Neuronal stem cell (in vitro differentiated cells): ENCODE data around the gene PLXDC2.

Experiments
- DNase-seq: peaks from one replicate; pipeline ENCODE4 v3.0.0-alpha.2; 2013; ENCODE audit warnings: low spot score
- H2AFZ ChIP-seq: one replicate; pipeline ENCODE4 v1.6.1; 2013; ENCODE audit warnings: mild to moderate bottlenecking, low read length, inconsistent platforms
- H2AK5ac ChIP-seq: 2 replicates; pipeline ENCODE4 v1.6.1; 2013; ENCODE audit warnings: low read depth, mild to moderate bottlenecking, inconsistent platforms, low read length, moderate library complexity, mixed read lengths
- H2BK120ac ChIP-seq: 2 replicates; pipeline ENCODE4 v1.6.1; 2013; ENCODE audit warnings: low read depth, mild to moderate bottlenecking, inconsistent platforms, low read length, moderate library complexity, mixed read lengths
- H2BK12ac ChIP-seq: one replicate; pipeline ENCODE4 v1.6.1; 2013; ENCODE audit warnings: low read length, inconsistent platforms
- H2BK15ac ChIP-seq: 2 replicates; pipeline ENCODE4 v1.6.1; 2013; ENCODE audit warnings: mild to moderate bottlenecking, low read length, inconsistent platforms, mixed read lengths
- H2BK5ac ChIP-seq: one replicate; pipeline ENCODE4 v1.6.1; 2013; ENCODE audit warnings: inconsistent platforms, mild to moderate bottlenecking, low read length, moderate library complexity
- H3K14ac ChIP-seq: one replicate; pipeline ENCODE4 v1.6.1; 2013; ENCODE audit warnings: low read length, inconsistent platforms
- H3K18ac ChIP-seq: 2 replicates; pipeline ENCODE4 v1.6.1; 2013; ENCODE audit warnings: low read length, inconsistent platforms
- H3K23ac ChIP-seq: 2 replicates; pipeline ENCODE4 v1.6.1; 2013; ENCODE audit warnings: low read depth, mild to moderate bottlenecking, mixed read lengths, low read length, inconsistent platforms; ENCODE audit not compliant: poor library complexity
- H3K27ac ChIP-seq: replicated peaks from 3 replicates; pipeline ENCODE4 v1.5.1; 2013; ENCODE audit warnings: low read length, inconsistent platforms
- H3K27me3 ChIP-seq, 3 experiments: 2 replicates each; pipeline ENCODE4 v1.6.1; 2013; ENCODE audit warnings: low read length in 3 of 3, mild to moderate bottlenecking in 2 of 3, inconsistent platforms in 1 of 3, low read depth in 1 of 3, mixed read lengths in 1 of 3, moderate library complexity in 1 of 3; ENCODE audit not compliant: control insufficient read depth in 3 of 3, insufficient read depth in 3 of 3
- H3K36me3 ChIP-seq, 2 donors: replicated peaks in 1 of 2; 2 replicates each; pipeline ENCODE4 v1.6.1; 2013; ENCODE audit warnings: low read length in 2 of 2; ENCODE audit not compliant: control insufficient read depth in 2 of 2, insufficient read depth in 2 of 2
- H3K4ac ChIP-seq: 2 replicates; pipeline ENCODE4 v1.6.1; 2013; ENCODE audit warnings: inconsistent platforms, mild to moderate bottlenecking, low read length, moderate library complexity
- H3K4me1 ChIP-seq, 2 donors: 1 replicate in 1 of 2; 2 replicates in 1 of 2; pipeline ENCODE4 v1.6.1; 2013; ENCODE audit warnings: low read length in 2 of 2, low read depth in 1 of 2; ENCODE audit not compliant: control insufficient read depth in 2 of 2, insufficient read depth in 1 of 2
- H3K4me2 ChIP-seq: one replicate; pipeline ENCODE4 v1.6.1; 2013; ENCODE audit warnings: mild to moderate bottlenecking, low read length, inconsistent platforms; ENCODE audit not compliant: insufficient read depth, poor library complexity, severe bottlenecking
- H3K4me3 ChIP-seq, 2 donors: 2 replicates each; pipeline ENCODE4 v1.5.1; 2013; ENCODE audit warnings: low read length in 2 of 2, mild to moderate bottlenecking in 2 of 2, inconsistent platforms in 1 of 2, moderate library complexity in 1 of 2
- H3K79me1 ChIP-seq: one replicate; pipeline ENCODE4 v1.6.1; 2013; ENCODE audit warnings: low read depth, mild to moderate bottlenecking, inconsistent platforms, low read length, moderate library complexity
- H3K9ac ChIP-seq: one replicate; pipeline ENCODE4 v1.6.1; 2013; ENCODE audit warnings: mild to moderate bottlenecking, low read depth, low read length, inconsistent platforms; ENCODE audit not compliant: poor library complexity
- H3K9me3 ChIP-seq, 2 donors: replicated peaks in 1 of 2; 2 replicates each; pipeline versions ENCODE3 to v1.6.1; 2013; ENCODE audit warnings: low read length in 2 of 2, mild to moderate bottlenecking in 2 of 2, inconsistent platforms in 1 of 2, low read depth in 1 of 2, mixed read lengths in 1 of 2, moderate library complexity in 1 of 2; ENCODE audit not compliant: control insufficient read depth in 2 of 2, insufficient read depth in 1 of 2
- H4K8ac ChIP-seq: one replicate; pipeline ENCODE4 v1.6.1; 2013; ENCODE audit warnings: low read depth, mild to moderate bottlenecking, inconsistent platforms, low read length, moderate library complexity
- H4K91ac ChIP-seq: one replicate; pipeline ENCODE4 v1.6.1; 2013; ENCODE audit warnings: low read length, low read depth, mild to moderate bottlenecking, inconsistent platforms; ENCODE audit not compliant: poor library complexity
- WGBS, 2 donors: extraction: QIAGEN DNeasy Blood & Tissue Kit; methylation state at CpG; one replicate each; pipeline ENCODE4 v1.1.7; 2013; ENCODE audit warnings: missing lambda C conversion rate in 2 of 2, mixed read lengths in 1 of 2; ENCODE audit not compliant: insufficient read length in 2 of 2, insufficient replicate concordance in 1 of 2; ENCODE audit errors: extremely low coverage in 2 of 2; 5-methylcytosine and 5-hydroxymethylcytosine counted together

PLXDC2 gene

GRCh38 chr10:20228729-20229128, 412.5 kb downstream of the PLXDC2 start:
- H3K36me3 ChIP-seq: no peaks in the 10 kb centered on the region
- H3K14ac ChIP-seq: no peak overlapping the region
- H2BK120ac ChIP-seq: no peak overlapping the region
- H3K9me3 ChIP-seq: no peaks in the 10 kb centered on the region
- H2AK5ac ChIP-seq: no peak overlapping the region
- no peak overlapping the region for H3K4me2 ChIP-seq
- no peak overlapping the region for H3K27ac ChIP-seq
- H3K9ac ChIP-seq: no peak overlapping the region
- H4K91ac ChIP-seq: no peak overlapping the region
- no peak overlapping the region for H3K4ac ChIP-seq
- no peak overlapping the region for H2AFZ ChIP-seq
- DNase-seq: no peak
- no peaks in the 10 kb centered on the region for H3K27me3 ChIP-seq
- H3K18ac ChIP-seq: no peak overlapping the region
- H2BK12ac ChIP-seq: no peak overlapping the region
- no peak overlapping the region for H3K4me3 ChIP-seq
- H3K4me1 ChIP-seq: peaks cover 0 to 2% of the 10 kb centered on the region in 2 donors
- H3K23ac ChIP-seq: no peak overlapping the region
- no peak overlapping the region for H2BK5ac ChIP-seq
- no peak overlapping the region for H2BK15ac ChIP-seq
- no peaks in the 10 kb centered on the region for H3K79me1 ChIP-seq
- no peak overlapping the region for H4K8ac ChIP-seq

- peaks cover 0 to 3% of the 10 kb centered on the region in 2 donors for H3K4me1 ChIP-seq
These were observed 416.0 kb downstream of the PLXDC2 start for GRCh38 chr10:20232079-20232705.

GRCh38 chr10:20233423-20233822, 417.2 kb downstream of the PLXDC2 start:
- H2AFZ ChIP-seq: no peak overlapping the region
- no peak overlapping the region for H4K91ac ChIP-seq
- no peak overlapping the region for H2AK5ac ChIP-seq
- peaks cover 0 to 3% of the 10 kb centered on the region in 2 donors for H3K4me1 ChIP-seq
- H4K8ac ChIP-seq: no peak overlapping the region
- no peak overlapping the region for H2BK12ac ChIP-seq
- no peak overlapping the region for H3K14ac ChIP-seq
- H3K79me1 ChIP-seq: no peaks in the 10 kb centered on the region
- H3K27ac ChIP-seq: no peak overlapping the region
- peak; percentile 17 for DNase-seq
- no peaks in the 10 kb centered on the region for H3K9me3 ChIP-seq
- no peaks in the 10 kb centered on the region for H3K27me3 ChIP-seq
- H2BK5ac ChIP-seq: no peak overlapping the region
- H3K36me3 ChIP-seq: no peaks in the 10 kb centered on the region
- H2BK120ac ChIP-seq: no peak overlapping the region
- no peak overlapping the region for H3K23ac ChIP-seq
- no peak overlapping the region for H3K18ac ChIP-seq
- no peak overlapping the region for H3K9ac ChIP-seq
- H3K4me2 ChIP-seq: no peak overlapping the region
- no peak overlapping the region for H3K4me3 ChIP-seq
- no peak overlapping the region for H3K4ac ChIP-seq
- H2BK15ac ChIP-seq: no peak overlapping the region

More at GRCh38 chr10:20232079-20232705, 416.0 kb downstream of the PLXDC2 start:
- no peak overlapping the region for H3K4me3 ChIP-seq
- no peak for DNase-seq
- no peak overlapping the region for H3K14ac ChIP-seq
- no peak overlapping the region for H3K27ac ChIP-seq
- no peak overlapping the region for H2AFZ ChIP-seq
- WGBS, 2 donors: no CpG with 5 or more reads among the region's 2 CpGs
- no peak overlapping the region for H2BK5ac ChIP-seq
- H4K91ac ChIP-seq: no peak overlapping the region
- H3K79me1 ChIP-seq: no peaks in the 10 kb centered on the region
- H3K36me3 ChIP-seq: no peaks in the 10 kb centered on the region
- no peak overlapping the region for H3K4me2 ChIP-seq
- H3K9ac ChIP-seq: no peak overlapping the region
- no peak overlapping the region for H3K18ac ChIP-seq
- H2BK15ac ChIP-seq: no peak overlapping the region
- H2AK5ac ChIP-seq: no peak overlapping the region
- no peak overlapping the region for H2BK120ac ChIP-seq
- H4K8ac ChIP-seq: no peak overlapping the region
- H3K4ac ChIP-seq: no peak overlapping the region
- no peaks in the 10 kb centered on the region for H3K9me3 ChIP-seq
- no peak overlapping the region for H2BK12ac ChIP-seq
- no peaks in the 10 kb centered on the region for H3K27me3 ChIP-seq
- H3K23ac ChIP-seq: no peak overlapping the region

GRCh38 chr10:20234579-20234978, 418.3 kb downstream of the PLXDC2 start:
- Histone ChIP-seq H3K23ac (no peak overlapping the region), H3K36me3 (no peaks in the 10 kb centered on the region), H3K27ac (no peak overlapping the region), H3K18ac (no peak overlapping the region), H2BK5ac (no peak overlapping the region), H3K9ac (no peak overlapping the region), H3K4me3 (no peak overlapping the region), H3K4me1 (peaks cover 0 to 3% of the 10 kb centered on the region in 2 donors), H2BK12ac (no peak overlapping the region), H3K14ac (no peak overlapping the region), H2BK15ac (no peak overlapping the region), H4K91ac (no peak overlapping the region), H4K8ac (no peak overlapping the region), H2AFZ (no peak overlapping the region), H3K4ac (no peak overlapping the region), H3K4me2 (no peak overlapping the region), H3K79me1 (no peaks in the 10 kb centered on the region), H3K27me3 (no peaks in the 10 kb centered on the region), H3K9me3 (no peaks in the 10 kb centered on the region), H2BK120ac (no peak overlapping the region), H2AK5ac (no peak overlapping the region)
- WGBS, 2 donors: no CpG with 5 or more reads among the region's 5 CpGs
- no peak for DNase-seq
